ENCODE results near the gene REEP1. TPM values are rescaled to one million over a fixed set of nuclear protein-coding genes. Genes with fewer than 3 reads are reported as not detected.
A peak's percentile ranks its signal among the peaks of the same experiment; 100 is the strongest.

REEP1 gene
- total and polyA plus RNA-seq, 9 of the 15 experiments (the other 6 are each of a cell fraction or from before 2014, with no cell fraction given), result 0.11 to 0.67 (median 0.13) TPM

GRCh38 chr2:86211796-86212188 lies 125.6 kb downstream of the REEP1 start:
- ChIA-PET POLR2A (interaction anchor here (1.1 to 1.4 kb wide), 2 partner anchors 9 to 17 kb away, joined by 6 to 7 read pairs; partner anchors contain the start of gene IMMT), CTCF (ENCODE audit: low intra/inter-chr PET ratio) (no interaction called here)
- intact Hi-C loops (cut with micrococcal nuclease), result no loop called here
- FAIRE-seq (no peak), DNase-seq (ENCODE audit: extremely low read depth in 1 of 4, low spot score in 3 of 4) (no peak), ATAC-seq (no peak)
- peaks cover 10 to 38% of the 10 kb centered on the region in 2 experiments; a peak in 3 of 5 replicates for H3K4me1 ChIP-seq (replicated peaks in 1 of 2; ENCODE audit: control insufficient read depth in 2 of 2, insufficient read depth in 2 of 2, low read length in 2 of 2)
- H3K27me3 ChIP-seq (ENCODE audit: control insufficient read depth in 2 of 2, insufficient read depth in 2 of 2, low read length in 2 of 2), result no peaks in the 10 kb centered on the region
- no peaks in the 10 kb centered on the region; the same call in 2 of the 3 replicates for H3K79me2 ChIP-seq (ENCODE audit: control insufficient read depth, insufficient read depth, low read length)
- H3K9me3 ChIP-seq (replicated peaks; ENCODE audit: control insufficient read depth, insufficient read depth, low read depth, low read length), result no peaks in the 10 kb centered on the region
- in situ Hi-C loops (cut with MboI), result no loop called here
- H3K9ac ChIP-seq (ENCODE audit: insufficient read depth in 1 of 2, low read depth in 2 of 2, low read length in 2 of 2), result no peak overlapping the region
- TF ChIP-seq MAFF (IDR thresholded peaks at IDR 0.05; ENCODE audit: low read length), result no peak
- TF ChIP-seq CHD1 (IDR thresholded peaks at IDR 0.05; ENCODE audit: low read length), result no peak
- TF ChIP-seq ZFP1 (CRISPR knock-in tag; IDR thresholded peaks at IDR 0.05), result no peak
- TF ChIP-seq CCAR2 (IDR thresholded peaks at IDR 0.05; ENCODE audit: low read depth, low read length), result no peak
- H2AFZ ChIP-seq (ENCODE audit: low read depth, low read length), result no peak overlapping the region
- no peaks in the 10 kb centered on the region for H3K9me1 ChIP-seq (ENCODE audit: control insufficient read depth, insufficient read depth, low read length)
- 84% methylated on average over 2 of the region's 2 CpGs for WGBS (ENCODE audit: insufficient coverage, low coverage, missing lambda C conversion rate)
- no peaks in the 10 kb centered on the region for H4K20me1 ChIP-seq (replicated peaks; ENCODE audit: control insufficient read depth, insufficient read depth, low read length)
- no peak overlapping the region for H3K4me2 ChIP-seq (ENCODE audit: insufficient read depth, low read length)
- no peak overlapping the region for H3K27ac ChIP-seq (ENCODE audit: extremely low read depth, low read depth, low read length)
- peaks cover 75% of the 10 kb centered on the region for H3K36me3 ChIP-seq (ENCODE audit: control insufficient read depth, insufficient read depth, low read length)
- no peak overlapping the region for H3K4me3 ChIP-seq
- no TSS peak for BruUV-seq (replicated peaks)

- no peaks in the 10 kb centered on the region for H4K20me1 ChIP-seq (replicated peaks; ENCODE audit: control insufficient read depth, insufficient read depth, low read length)
- BruUV-seq (replicated peaks), result no TSS peak
- 84% methylated on average over 2 of the region's 2 CpGs for WGBS (ENCODE audit: insufficient coverage, low coverage, missing lambda C conversion rate)
- intact Hi-C loops (cut with micrococcal nuclease), result no loop called here
- peaks cover 81% of the 10 kb centered on the region for H3K36me3 ChIP-seq (ENCODE audit: control insufficient read depth, insufficient read depth, low read length)
- DNase-seq (ENCODE audit: extremely low read depth in 1 of 4, low spot score in 3 of 4) (no peak), FAIRE-seq (no peak), ATAC-seq (no peak)
- H3K9me1 ChIP-seq (ENCODE audit: control insufficient read depth, insufficient read depth, low read length), result no peaks in the 10 kb centered on the region
- no peak overlapping the region for H3K9ac ChIP-seq (ENCODE audit: insufficient read depth in 1 of 2, low read depth in 2 of 2, low read length in 2 of 2)
- no peaks in the 10 kb centered on the region for H3K27me3 ChIP-seq (ENCODE audit: control insufficient read depth in 2 of 2, insufficient read depth in 2 of 2, low read length in 2 of 2)
- H3K27ac ChIP-seq (ENCODE audit: extremely low read depth, low read depth, low read length), result no peak overlapping the region
- H3K9me3 ChIP-seq (replicated peaks; ENCODE audit: control insufficient read depth, insufficient read depth, low read depth, low read length), result no peaks in the 10 kb centered on the region
- no peak overlapping the region for H3K4me3 ChIP-seq
- CTCF ChIA-PET (ENCODE audit: low intra/inter-chr PET ratio), result no interaction called here
- POLR2A ChIA-PET, result interaction anchor here (1.1 to 1.4 kb wide), 2 partner anchors 10 to 16 kb away, joined by 6 to 7 read pairs; partner anchors contain the start of gene IMMT
- TF ChIP-seq ZNF134 (CRISPR knock-in tag; conservative IDR thresholded peaks at IDR 0.05), result peak; percentile 77
- no peak for TF ChIP-seq TAF15 (IDR thresholded peaks at IDR 0.05; ENCODE audit: low read depth, low read length)
- peaks cover 3% of the 10 kb centered on the region; the same call in 1 of the 3 replicates for H3K79me2 ChIP-seq (ENCODE audit: control insufficient read depth, insufficient read depth, low read length)
- in situ Hi-C loops (cut with MboI), result no loop called here
- H3K4me2 ChIP-seq (ENCODE audit: insufficient read depth, low read length), result no peak overlapping the region
- peaks cover 7 to 32% of the 10 kb centered on the region in 2 experiments; a peak in 3 of 5 replicates for H3K4me1 ChIP-seq (replicated peaks in 1 of 2; ENCODE audit: control insufficient read depth in 2 of 2, insufficient read depth in 2 of 2, low read length in 2 of 2)
- H2AFZ ChIP-seq (ENCODE audit: low read depth, low read length), result no peak overlapping the region
Measured at GRCh38 chr2:86211033-86211795, 126.2 kb downstream of the REEP1 start.
